ENCODE data around the gene OR2T34.

DNA sequence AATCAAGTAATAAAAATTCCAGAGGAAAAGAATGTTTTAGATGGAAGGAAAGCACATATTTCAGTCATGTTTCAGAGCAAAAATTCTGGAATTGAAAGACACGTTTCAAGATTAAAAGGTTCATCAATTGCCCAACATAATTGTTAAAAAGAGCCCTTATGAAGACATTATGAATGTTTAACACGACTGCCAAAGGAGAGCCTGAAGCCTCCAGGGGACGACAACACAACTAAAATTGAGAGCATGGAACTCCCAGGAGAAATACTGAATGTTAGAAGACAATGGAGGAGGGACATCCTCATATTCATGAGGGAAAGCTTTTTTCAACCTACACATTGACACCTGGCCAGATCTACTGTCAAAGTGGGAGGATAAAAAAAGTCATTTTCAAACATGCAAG lies 44.3 kb upstream of the OR2T34 start:
- TF ChIP-seq, protein P1, sequence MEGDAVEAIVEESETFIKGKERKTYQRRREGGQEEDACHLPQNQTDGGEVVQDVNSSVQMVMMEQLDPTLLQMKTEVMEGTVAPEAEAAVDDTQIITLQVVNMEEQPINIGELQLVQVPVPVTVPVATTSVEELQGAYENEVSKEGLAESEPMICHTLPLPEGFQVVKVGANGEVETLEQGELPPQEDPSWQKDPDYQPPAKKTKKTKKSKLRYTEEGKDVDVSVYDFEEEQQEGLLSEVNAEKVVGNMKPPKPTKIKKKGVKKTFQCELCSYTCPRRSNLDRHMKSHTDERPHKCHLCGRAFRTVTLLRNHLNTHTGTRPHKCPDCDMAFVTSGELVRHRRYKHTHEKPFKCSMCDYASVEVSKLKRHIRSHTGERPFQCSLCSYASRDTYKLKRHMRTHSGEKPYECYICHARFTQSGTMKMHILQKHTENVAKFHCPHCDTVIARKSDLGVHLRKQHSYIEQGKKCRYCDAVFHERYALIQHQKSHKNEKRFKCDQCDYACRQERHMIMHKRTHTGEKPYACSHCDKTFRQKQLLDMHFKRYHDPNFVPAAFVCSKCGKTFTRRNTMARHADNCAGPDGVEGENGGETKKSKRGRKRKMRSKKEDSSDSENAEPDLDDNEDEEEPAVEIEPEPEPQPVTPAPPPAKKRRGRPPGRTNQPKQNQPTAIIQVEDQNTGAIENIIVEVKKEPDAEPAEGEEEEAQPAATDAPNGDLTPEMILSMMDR (IDR thresholded peaks at IDR 0.05 in 4 of 5, conservative IDR thresholded peaks at IDR 0.05 in 1 of 5) = peak in 1 of 5 experiments; percentile 44
- no peak for TF ChIP-seq POLR2A (IDR thresholded peaks at IDR 0.05)
